Loucy (cell line): ENCODE data around the gene NDFIP1.

Experiments used
- CTCF ChIP-seq: fragments of 200-600 bp; sonication (generic); conservative IDR thresholded peaks from 2 replicates; pipeline ENCODE4 v1.5.1; 2014; ENCODE audit warnings: mild to moderate bottlenecking, antibody characterized with exemption, low read length
- EZH2phosphoT487 ChIP-seq: fragments of 200-600 bp; IDR thresholded peaks from 2 replicates; pipeline ENCODE4 v1.6.1; 2018; ENCODE audit warnings: antibody characterized with exemption, mild to moderate bottlenecking, moderate library complexity, borderline replicate concordance

- no peak for TF ChIP-seq CTCF
- TF ChIP-seq EZH2phosphoT487 = no peak
Measured at GRCh38 chr5:142193114-142193428, 84.5 kb downstream of the NDFIP1 start.
